HepG2 (cell line): ENCODE data around the gene GRB2.

ENCODE experiments used
- POLR2AphosphoS5 ChIP-seq: IDR thresholded peaks from 2 replicates; pipeline ENCODE4 v1.6.1; 2012; ENCODE audit warnings: low read depth, low read length
- ZNF205 ChIP-seq: IDR thresholded peaks from 2 replicates; pipeline ENCODE4 v1.6.1; 2018; ENCODE audit warnings: missing biosample characterization, missing genetic modification reagents
- TF ChIP-seq, protein P1 (sequence below), 2 experiments: sonication (generic) in 1 of 2; formaldehyde crosslinking in 1 of 2; IDR thresholded peaks; 2 replicates each; pipeline versions ENCODE4 v1.5.1 to v1.6.1; 2011 to 2020; ENCODE audit warnings: borderline replicate concordance in 1 of 2, low read depth in 1 of 2, low read length in 1 of 2, mild to moderate bottlenecking in 1 of 2, missing genetic modification reagents in 1 of 2, moderate library complexity in 1 of 2
- TF ChIP-seq, protein P2 (sequence below): sonication (generic); formaldehyde crosslinking; IDR thresholded peaks from 2 replicates; pipeline ENCODE4 v1.4.0; 2020; ENCODE audit warnings: low read depth, mild to moderate bottlenecking, missing genetic modification reagents
- TF ChIP-seq, protein P3 (sequence below): sonication (generic); formaldehyde crosslinking; IDR thresholded peaks from 2 replicates; pipeline ENCODE4 v1.4.0; 2020; ENCODE audit warnings: missing genetic modification reagents

DNA sequence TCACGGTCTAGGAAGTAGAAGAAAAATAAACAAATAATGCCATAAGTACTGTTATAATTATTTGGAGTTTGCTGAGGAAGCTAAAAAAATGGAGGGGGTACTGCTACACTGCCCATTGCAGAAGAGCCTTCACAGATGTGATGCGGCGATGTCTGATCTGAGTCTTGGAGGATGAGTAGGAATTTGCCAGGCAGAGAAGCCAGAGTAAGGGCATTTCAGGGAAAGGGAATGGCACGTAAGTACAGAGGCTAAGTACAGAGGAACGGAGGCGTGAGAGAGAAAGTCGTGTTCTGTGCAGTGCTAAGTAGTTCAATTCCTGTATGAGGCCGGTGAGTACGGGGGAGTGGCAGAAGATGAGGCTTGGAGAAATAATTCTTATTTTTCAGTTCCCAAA is 741 bp upstream of the GRB2 start:
- TF ChIP-seq, protein P1, sequence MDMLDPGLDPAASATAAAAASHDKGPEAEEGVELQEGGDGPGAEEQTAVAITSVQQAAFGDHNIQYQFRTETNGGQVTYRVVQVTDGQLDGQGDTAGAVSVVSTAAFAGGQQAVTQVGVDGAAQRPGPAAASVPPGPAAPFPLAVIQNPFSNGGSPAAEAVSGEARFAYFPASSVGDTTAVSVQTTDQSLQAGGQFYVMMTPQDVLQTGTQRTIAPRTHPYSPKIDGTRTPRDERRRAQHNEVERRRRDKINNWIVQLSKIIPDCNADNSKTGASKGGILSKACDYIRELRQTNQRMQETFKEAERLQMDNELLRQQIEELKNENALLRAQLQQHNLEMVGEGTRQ (IDR thresholded peaks at IDR 0.05; ENCODE audit: low read depth, low read length): no peak
- TF ChIP-seq, protein P1 (CRISPR knock-in tag; IDR thresholded peaks at IDR 0.05; ENCODE audit: borderline replicate concordance): 0 out of 2 replicates have a peak, but pooled peaks have one; percentile 4
- TF ChIP-seq ZNF205 (no peak), POLR2AphosphoS5 (no peak)
- TF ChIP-seq, protein P2, sequence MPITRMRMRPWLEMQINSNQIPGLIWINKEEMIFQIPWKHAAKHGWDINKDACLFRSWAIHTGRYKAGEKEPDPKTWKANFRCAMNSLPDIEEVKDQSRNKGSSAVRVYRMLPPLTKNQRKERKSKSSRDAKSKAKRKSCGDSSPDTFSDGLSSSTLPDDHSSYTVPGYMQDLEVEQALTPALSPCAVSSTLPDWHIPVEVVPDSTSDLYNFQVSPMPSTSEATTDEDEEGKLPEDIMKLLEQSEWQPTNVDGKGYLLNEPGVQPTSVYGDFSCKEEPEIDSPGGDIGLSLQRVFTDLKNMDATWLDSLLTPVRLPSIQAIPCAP: no peak
- TF ChIP-seq, protein P3, sequence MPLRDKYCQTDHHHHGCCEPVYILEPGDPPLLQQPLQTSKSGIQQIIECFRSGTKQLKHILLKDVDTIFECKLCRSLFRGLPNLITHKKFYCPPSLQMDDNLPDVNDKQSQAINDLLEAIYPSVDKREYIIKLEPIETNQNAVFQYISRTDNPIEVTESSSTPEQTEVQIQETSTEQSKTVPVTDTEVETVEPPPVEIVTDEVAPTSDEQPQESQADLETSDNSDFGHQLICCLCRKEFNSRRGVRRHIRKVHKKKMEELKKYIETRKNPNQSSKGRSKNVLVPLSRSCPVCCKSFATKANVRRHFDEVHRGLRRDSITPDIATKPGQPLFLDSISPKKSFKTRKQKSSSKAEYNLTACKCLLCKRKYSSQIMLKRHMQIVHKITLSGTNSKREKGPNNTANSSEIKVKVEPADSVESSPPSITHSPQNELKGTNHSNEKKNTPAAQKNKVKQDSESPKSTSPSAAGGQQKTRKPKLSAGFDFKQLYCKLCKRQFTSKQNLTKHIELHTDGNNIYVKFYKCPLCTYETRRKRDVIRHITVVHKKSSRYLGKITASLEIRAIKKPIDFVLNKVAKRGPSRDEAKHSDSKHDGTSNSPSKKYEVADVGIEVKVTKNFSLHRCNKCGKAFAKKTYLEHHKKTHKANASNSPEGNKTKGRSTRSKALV (CRISPR knock-in tag): no peak
